Measurements from ENCODE around the gene PEAR1.

Gene PEAR1

GRCh38 chr1:156936721-156937220 is 43.3 kb downstream of the PEAR1 start:
- DNase-seq (ENCODE audit: low read depth in 3 of 3): no peak

GRCh38 chr1:156937883-156938282 is 44.4 kb downstream of the PEAR1 start:
- no peak for DNase-seq (ENCODE audit: low read depth in 3 of 3)

GRCh38 chr1:156938813-156939212 is 45.3 kb downstream of the PEAR1 start:
- DNase-seq (ENCODE audit: low read depth in 3 of 3): no peak

- DNase-seq (ENCODE audit: low read depth in 3 of 3): no peak
Measured at GRCh38 chr1:156939786-156940334, 46.3 kb downstream of the PEAR1 start.

- no peak for DNase-seq (ENCODE audit: low read depth in 3 of 3)
Measured at GRCh38 chr1:156941675-156942074, 48.2 kb downstream of the PEAR1 start.

- no peak for DNase-seq (ENCODE audit: low read depth in 3 of 3)
Measured at GRCh38 chr1:156942176-156942575, 48.7 kb downstream of the PEAR1 start.

- no peak for DNase-seq (ENCODE audit: low read depth in 3 of 3)
Measured at GRCh38 chr1:156942576-156942975, 49.1 kb downstream of the PEAR1 start.

GRCh38 chr1:156943756-156944155 is 50.2 kb downstream of the PEAR1 start:
- no peak for DNase-seq (ENCODE audit: low read depth in 3 of 3)

- no peak for DNase-seq (ENCODE audit: low read depth in 3 of 3)
Measured at GRCh38 chr1:156944268-156944667, 50.8 kb downstream of the PEAR1 start.

GRCh38 chr1:156944848-156945247 is 51.3 kb downstream of the PEAR1 start:
- DNase-seq (ENCODE audit: low read depth in 3 of 3): no peak

- no peak for DNase-seq (ENCODE audit: low read depth in 3 of 3)
Measured at GRCh38 chr1:156945881-156946661, 52.6 kb downstream of the PEAR1 start.

- DNase-seq (ENCODE audit: low read depth in 3 of 3): no peak
Measured at GRCh38 chr1:156947127-156947526, 53.6 kb downstream of the PEAR1 start.

GRCh38 chr1:156947818-156948525 is 54.5 kb downstream of the PEAR1 start:
- DNase-seq (ENCODE audit: low read depth in 3 of 3): no peak

- DNase-seq (ENCODE audit: low read depth in 3 of 3): no peak
Measured at GRCh38 chr1:156948708-156949107, 55.2 kb downstream of the PEAR1 start.

- no peak for DNase-seq (ENCODE audit: low read depth in 3 of 3)
Measured at GRCh38 chr1:156949127-156949526, 55.6 kb downstream of the PEAR1 start.

- DNase-seq (ENCODE audit: low read depth in 3 of 3): no peak
Measured at GRCh38 chr1:156951371-156951770, 57.9 kb downstream of the PEAR1 start.

GRCh38 chr1:156953571-156953970 is 60.1 kb downstream of the PEAR1 start:
- DNase-seq (ENCODE audit: low read depth in 3 of 3): no peak

GRCh38 chr1:156956333-156956732 is 62.8 kb downstream of the PEAR1 start:
- no peak for DNase-seq (ENCODE audit: low read depth in 3 of 3)

GRCh38 chr1:156957634-156958033 is 64.1 kb downstream of the PEAR1 start:
- DNase-seq (ENCODE audit: low read depth in 3 of 3): no peak

GRCh38 chr1:156958247-156958714 is 64.8 kb downstream of the PEAR1 start:
- no peak for DNase-seq (ENCODE audit: low read depth in 3 of 3)

GRCh38 chr1:156959414-156959813 is 65.9 kb downstream of the PEAR1 start:
- DNase-seq (ENCODE audit: low read depth in 3 of 3): no peak

GRCh38 chr1:156959925-156960324 is 66.4 kb downstream of the PEAR1 start:
- no peak for DNase-seq (ENCODE audit: low read depth in 3 of 3)

- DNase-seq (ENCODE audit: low read depth in 3 of 3): no peak
Measured at GRCh38 chr1:156961709-156962108, 68.2 kb downstream of the PEAR1 start.

Measured in stimulated activated CD4-positive, alpha-beta T cell treated with anti-CD3 and anti-CD28 coated beads, TNF-alpha, amount 100 ng/mL, for 4 hours (primary cell).